Spinal cord (tissue), 10 donors: ENCODE results near the gene HAX1. TPM values are rescaled to one million over a fixed set of nuclear protein-coding genes. Genes with fewer than 3 reads are reported as not detected.
"Not testable (repeated sequence)": the region's sequence is repeated elsewhere in the genome, so short reads cannot be mapped to it uniquely, and the experiment has no call there.

Source experiments
- DNase-seq, 6 donors: peaks; one replicate each; pipeline versions ENCODE4 v3.0.0 to v3.0.0-alpha.2; 2013 to 2015; ENCODE audit warnings: low spot score in 6 of 6, low read depth in 4 of 6
- H3K27ac ChIP-seq: one replicate; pipeline ENCODE4 v1.5.1; 2013; ENCODE audit warnings: low read depth, low read length, control low read depth
- H3K27me3 ChIP-seq: one replicate; pipeline ENCODE4 v1.6.1; 2013; ENCODE audit warnings: low read length; ENCODE audit not compliant: control insufficient read depth, insufficient read depth
- H3K36me3 ChIP-seq: one replicate; pipeline ENCODE4 v1.6.1; 2013; ENCODE audit warnings: low read length; ENCODE audit not compliant: control insufficient read depth, insufficient read depth
- H3K4me1 ChIP-seq: one replicate; pipeline ENCODE4 v1.6.1; 2013; ENCODE audit warnings: low read length; ENCODE audit not compliant: control insufficient read depth, insufficient read depth
- H3K4me3 ChIP-seq: one replicate; pipeline ENCODE4 v1.5.1; 2013; ENCODE audit warnings: low read depth, low read length, control low read depth
- H3K9me3 ChIP-seq: one replicate; pipeline ENCODE4 v1.6.1; 2013; ENCODE audit warnings: low read length; ENCODE audit not compliant: control insufficient read depth, insufficient read depth
- WGBS: methylation state at CpG from one replicate; pipeline ENCODE4 v1.1.5; 2013; ENCODE audit warnings: missing lambda C conversion rate; ENCODE audit not compliant: insufficient coverage; 5-methylcytosine and 5-hydroxymethylcytosine counted together
- long read RNA-seq, 4 donors: transcript quantifications; one replicate each; lab custom pipeline, GENCODE V29; 2026
- polyA plus RNA-seq, 2 donors: library from polyadenylated mRNA; unstranded; fragments of 120-200 nt; gene quantifications; one replicate each; pipeline ENCODE4 v1.2.1, GENCODE V29; 2013; ENCODE audit not compliant: insufficient read length in 2 of 2
- total RNA-seq, 2 donors: library from RNA; depleted of rRNA in 1 of 2; stranded (reverse); fragments of 120-200 nt in 1 of 2; fragments of >200 nt in 1 of 2; gene quantifications; one replicate each; pipeline versions ENCODE4 v1.2.3 to v1.2.4, GENCODE V29; 2013 to 2014
- donor health status: healthy.

Gene HAX1
- total RNA-seq (100 to 1,000 TPM in 1 of 2 donors, 10 to 100 TPM in 1; 64.3 to 123 TPM), polyA plus RNA-seq (10 to 100 TPM; 81.1 to 82.7 TPM)
- long read RNA-seq, donor 1, transcript HAX1-201 (7 exons, 1,227 nt), result major isoform, 37 of 52 reads
- long read RNA-seq, donor 1, partial matches to known transcripts, result 11 of 52 reads
- long read RNA-seq, donor 1, other reads (novel, unspliced or antisense), result 0 of 52 reads
- long read RNA-seq, donor 2, transcript HAX1-201 (7 exons, 1,227 nt), result major isoform, 6 of 12 reads
- long read RNA-seq, donor 2, partial matches to known transcripts, result 5 of 12 reads
- long read RNA-seq, donor 2, other reads (novel, unspliced or antisense), result 0 of 12 reads
- long read RNA-seq, donor 3, transcript HAX1-201 (7 exons, 1,227 nt), result major isoform, 18 of 20 reads
- long read RNA-seq, donor 3, partial matches to known transcripts, result 0 of 20 reads
- long read RNA-seq, donor 3, other reads (novel, unspliced or antisense), result 0 of 20 reads
- long read RNA-seq, donor 4, transcript HAX1-201 (7 exons, 1,227 nt), result major isoform, 48 of 80 reads
- long read RNA-seq, donor 4, partial matches to known transcripts, result 27 of 80 reads
- long read RNA-seq, donor 4, other reads (novel, unspliced or antisense), result 0 of 80 reads

DNA sequence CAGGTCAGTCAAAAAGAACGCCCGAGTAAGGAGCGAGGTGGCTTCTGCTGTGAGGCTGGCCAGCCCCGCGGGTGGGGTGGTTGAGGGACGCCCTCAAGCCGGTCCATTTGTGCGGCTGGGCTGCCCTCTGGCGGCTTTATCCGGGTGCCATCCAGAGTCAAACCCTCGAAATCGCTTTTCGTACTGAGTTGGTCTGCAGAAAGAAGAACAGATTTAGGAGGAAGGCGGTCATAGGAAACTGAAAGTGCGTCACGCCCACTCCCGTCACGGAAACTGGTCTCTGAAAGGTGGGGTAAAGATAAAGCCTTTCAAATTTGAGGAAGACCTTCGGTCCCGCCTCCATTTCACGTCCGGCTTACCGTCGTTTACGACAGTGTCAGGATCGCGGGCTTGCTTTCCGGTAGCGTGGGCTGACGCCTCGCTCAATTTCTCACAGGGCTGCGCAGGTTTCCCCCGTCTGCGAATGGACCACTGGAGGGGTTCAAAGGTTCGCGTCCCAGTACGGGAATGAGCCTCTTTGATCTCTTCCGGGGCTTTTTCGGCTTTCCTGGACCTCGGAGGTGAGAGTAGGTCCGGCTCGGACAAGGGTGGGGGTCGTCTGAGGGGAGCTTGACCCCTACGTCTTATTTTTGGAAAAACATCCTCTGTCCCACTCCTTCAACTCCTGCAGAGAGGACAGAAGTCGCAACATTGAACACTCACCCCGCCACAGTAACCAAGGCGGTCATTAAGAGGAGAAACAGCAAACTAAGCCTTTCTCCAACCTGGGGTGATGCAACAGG lies at the start of gene HAX1:
TSS of gene HAX1 (plus strand) at position 413 of the 782 bp plus-strand sequence. CDS start at position 508, 95 bp downstream.
- Histone ChIP-seq H3K9me3 (no peaks in the 10 kb centered on the region), H3K27ac (peak within 1 kb of the TSS; percentile 78), H3K4me1 (peaks cover 16% of the 10 kb centered on the region), H3K27me3 (no peaks in the 10 kb centered on the region), H3K4me3 (peak within 1 kb of the TSS; percentile 60), H3K36me3 (peaks cover 50% of the 10 kb centered on the region)
- DNase-seq, result peak; percentile 89 to 99 (median 93)
- WGBS, result under 1% methylated on average over 40 of the region's 47 CpGs

DNA sequence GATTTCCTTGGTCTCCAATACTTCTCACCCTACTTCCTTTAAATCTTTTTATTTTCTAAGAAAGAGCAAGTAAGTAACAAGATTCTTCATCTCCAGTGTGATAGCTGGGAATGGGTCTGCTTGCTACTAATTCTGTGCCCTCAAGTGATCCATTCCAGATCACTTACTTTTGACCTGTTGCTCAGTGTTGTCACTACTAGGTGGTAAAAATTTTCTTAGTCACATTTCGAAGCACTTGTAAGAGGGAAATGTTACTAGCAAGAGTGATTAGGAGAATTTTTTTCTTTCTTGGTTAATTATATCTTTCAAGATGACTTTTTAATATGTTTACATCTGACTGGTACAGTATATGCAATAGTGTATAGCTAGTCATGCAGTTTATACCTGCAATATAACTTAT lies 49.5 kb upstream of the HAX1 start:
- Histone ChIP-seq H3K9me3 (no peaks in the 10 kb centered on the region), H3K4me3 (no peak overlapping the region), H3K36me3 (peaks cover 17% of the 10 kb centered on the region), H3K27ac (no peak overlapping the region), H3K4me1 (peaks cover 3% of the 10 kb centered on the region), H3K27me3 (no peaks in the 10 kb centered on the region)
- WGBS, result no CpG with 5 or more reads among the region's 1 CpG
- no peak for DNase-seq

DNA sequence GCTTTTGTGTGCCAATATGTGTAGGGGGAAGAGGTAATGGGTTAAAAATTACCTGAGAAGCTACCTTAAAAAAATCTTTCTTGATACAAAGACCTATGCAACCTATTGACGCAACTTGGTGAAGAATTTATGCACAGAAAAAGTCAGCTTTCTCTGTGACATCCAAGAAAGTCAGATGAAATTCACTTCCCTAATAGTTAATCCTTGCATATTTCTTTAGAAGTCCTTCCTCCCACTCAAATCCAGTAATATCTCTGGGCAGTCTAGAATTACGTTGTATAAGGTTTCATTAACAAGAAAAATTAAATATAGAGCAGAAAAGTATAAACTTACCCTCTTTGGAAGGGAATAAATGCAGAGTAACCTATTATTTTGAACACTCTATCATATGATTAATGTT lies 48.8 kb upstream of the HAX1 start:
- 100% methylated on average over 1 of the region's 2 CpGs for whole genome bisulfite sequencing
- no peaks in the 10 kb centered on the region for H3K9me3 ChIP-seq
- no peaks in the 10 kb centered on the region for H3K27me3 ChIP-seq
- H3K36me3 ChIP-seq, result peaks cover 23% of the 10 kb centered on the region
- H3K4me1 ChIP-seq, result peaks cover 3% of the 10 kb centered on the region
- DNase-seq, result no peak
- H3K4me3 ChIP-seq, result no peak overlapping the region
- no peak overlapping the region for H3K27ac ChIP-seq

DNA sequence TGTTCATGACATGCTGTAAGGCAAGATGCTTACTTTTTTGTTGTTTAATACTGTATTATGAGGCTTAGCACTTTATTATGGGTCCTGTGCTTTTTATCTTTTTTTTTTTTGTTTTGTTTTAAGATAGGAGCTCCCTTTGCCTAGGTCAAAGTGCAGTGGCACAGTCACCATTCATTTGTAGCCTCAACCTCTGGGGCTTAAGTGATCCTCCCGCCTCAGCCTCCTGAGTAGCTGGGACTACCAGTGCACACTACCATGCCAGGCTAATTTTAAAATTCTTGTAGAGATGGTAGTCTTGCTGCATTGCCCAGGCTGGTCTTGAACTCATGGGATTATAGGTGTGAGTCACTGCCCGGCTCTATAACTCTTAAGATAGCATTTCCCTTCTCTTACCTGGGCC lies 47.1 kb upstream of the HAX1 start:
- Histone ChIP-seq H3K27me3 (no peaks in the 10 kb centered on the region), H3K27ac (no peak overlapping the region), H3K4me1 (no peaks in the 10 kb centered on the region), H3K4me3 (no peak overlapping the region), H3K9me3 (no peaks in the 10 kb centered on the region), H3K36me3 (peaks cover 35% of the 10 kb centered on the region)
- no CpG with 5 or more reads among the region's 2 CpGs for WGBS
- DNase-seq, result no peak

DNA sequence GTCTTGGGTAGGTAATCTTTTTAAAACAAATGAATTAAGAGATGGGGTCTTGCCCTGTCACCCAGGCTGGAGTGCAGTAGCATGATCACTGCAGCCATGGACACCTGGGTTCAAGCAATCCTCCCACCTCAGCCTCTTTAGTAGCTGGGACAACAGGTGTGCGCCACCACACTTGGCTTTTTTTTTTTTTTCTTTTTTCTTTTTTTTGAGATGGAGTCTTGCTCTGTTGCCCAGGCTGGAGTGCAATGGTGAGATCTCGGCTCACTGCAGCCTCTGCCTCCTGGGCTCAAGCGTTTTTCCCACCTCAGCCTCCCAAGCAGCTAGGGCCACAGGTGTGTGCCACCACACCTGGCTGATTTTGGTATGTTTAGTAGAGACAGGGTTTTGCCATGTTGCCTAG lies 41.3 kb upstream of the HAX1 start:
- H3K4me3 ChIP-seq, H3K27me3 ChIP-seq, DNase-seq, H3K27ac ChIP-seq, H3K9me3 ChIP-seq, H3K4me1 ChIP-seq: not testable (repeated sequence)
- H3K36me3 ChIP-seq, result peaks cover 72% of the 10 kb centered on the region
- whole genome bisulfite sequencing, result no CpG with 5 or more reads among the region's 3 CpGs

DNA sequence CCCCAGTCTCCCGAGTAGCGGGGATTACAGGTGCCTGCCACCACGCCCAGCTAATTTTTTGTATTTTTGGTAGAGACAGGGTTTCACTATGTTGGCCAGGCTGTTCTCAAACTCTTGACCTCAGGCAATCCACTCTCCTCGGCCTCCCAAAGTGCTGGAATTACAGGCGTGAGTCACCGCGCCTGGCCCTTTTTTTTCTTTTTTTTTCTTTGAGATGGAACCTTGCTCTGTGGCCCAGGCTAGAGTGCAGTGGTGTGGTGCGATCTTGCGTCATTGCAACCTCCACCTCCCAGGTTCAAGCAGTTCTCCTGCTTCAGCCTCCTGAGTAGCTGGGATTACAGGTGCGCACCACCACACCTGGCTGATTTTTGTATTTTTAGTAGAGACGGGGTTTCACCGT lies 39.3 kb upstream of the HAX1 start:
- H3K36me3 ChIP-seq, result peaks cover 69% of the 10 kb centered on the region
- H3K4me1 ChIP-seq, H3K4me3 ChIP-seq, H3K27ac ChIP-seq, H3K27me3 ChIP-seq, H3K9me3 ChIP-seq, DNase-seq: not testable (repeated sequence)
- 95% methylated on average over 4 of the region's 12 CpGs for WGBS

DNA sequence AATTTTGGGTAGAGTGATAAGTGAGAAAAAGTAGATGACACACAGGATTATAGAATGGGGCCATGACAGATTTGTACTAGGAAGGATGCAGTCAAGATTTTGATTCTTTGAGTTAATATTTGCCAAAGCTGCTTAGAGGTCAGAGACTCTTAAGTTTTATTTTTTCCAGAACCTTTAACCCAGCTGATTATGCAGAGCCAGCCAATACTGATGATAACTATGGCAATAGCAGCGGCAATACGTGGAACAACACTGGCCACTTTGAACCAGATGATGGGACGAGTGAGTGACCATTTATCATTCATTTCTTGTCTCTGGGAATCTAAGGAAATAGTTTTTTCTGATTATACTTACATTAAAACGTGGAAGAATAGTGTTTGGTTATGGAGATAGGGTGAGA lies 35.6 kb upstream of the HAX1 start:
- H3K27me3 ChIP-seq, result no peaks in the 10 kb centered on the region
- H3K9me3 ChIP-seq, result no peaks in the 10 kb centered on the region
- WGBS, result no CpG with 5 or more reads among the region's 4 CpGs
- peaks cover 53% of the 10 kb centered on the region for H3K36me3 ChIP-seq
- no peak for DNase-seq
- H3K4me3 ChIP-seq, result no peak overlapping the region
- no peaks in the 10 kb centered on the region for H3K4me1 ChIP-seq
- H3K27ac ChIP-seq, result no peak overlapping the region

DNA sequence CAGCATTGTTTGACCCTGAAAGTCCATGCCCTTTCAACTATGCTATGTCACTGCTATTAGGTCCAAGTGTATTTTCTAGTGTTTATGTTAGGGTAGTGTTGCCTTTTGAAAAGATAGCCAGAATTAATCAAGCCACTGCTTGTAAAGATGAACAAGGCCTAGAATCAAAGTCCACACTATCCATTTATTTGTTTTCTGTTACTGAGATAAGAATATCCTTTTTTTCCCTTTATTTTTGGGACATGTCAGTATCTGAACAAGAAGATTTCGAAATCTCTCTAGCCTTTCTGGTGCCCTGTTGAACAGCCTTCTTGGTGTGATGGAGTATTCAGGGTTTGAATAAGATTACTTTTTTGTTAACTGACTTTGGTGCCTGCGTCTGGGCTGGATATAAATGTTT lies 35.0 kb upstream of the HAX1 start:
- Histone ChIP-seq H3K4me1 (no peaks in the 10 kb centered on the region), H3K27me3 (no peaks in the 10 kb centered on the region), H3K4me3 (no peak overlapping the region), H3K36me3 (peaks cover 47% of the 10 kb centered on the region), H3K9me3 (no peaks in the 10 kb centered on the region), H3K27ac (no peak overlapping the region)
- DNase-seq, result no peak
- WGBS, result 100% methylated on average over 2 of the region's 2 CpGs

DNA sequence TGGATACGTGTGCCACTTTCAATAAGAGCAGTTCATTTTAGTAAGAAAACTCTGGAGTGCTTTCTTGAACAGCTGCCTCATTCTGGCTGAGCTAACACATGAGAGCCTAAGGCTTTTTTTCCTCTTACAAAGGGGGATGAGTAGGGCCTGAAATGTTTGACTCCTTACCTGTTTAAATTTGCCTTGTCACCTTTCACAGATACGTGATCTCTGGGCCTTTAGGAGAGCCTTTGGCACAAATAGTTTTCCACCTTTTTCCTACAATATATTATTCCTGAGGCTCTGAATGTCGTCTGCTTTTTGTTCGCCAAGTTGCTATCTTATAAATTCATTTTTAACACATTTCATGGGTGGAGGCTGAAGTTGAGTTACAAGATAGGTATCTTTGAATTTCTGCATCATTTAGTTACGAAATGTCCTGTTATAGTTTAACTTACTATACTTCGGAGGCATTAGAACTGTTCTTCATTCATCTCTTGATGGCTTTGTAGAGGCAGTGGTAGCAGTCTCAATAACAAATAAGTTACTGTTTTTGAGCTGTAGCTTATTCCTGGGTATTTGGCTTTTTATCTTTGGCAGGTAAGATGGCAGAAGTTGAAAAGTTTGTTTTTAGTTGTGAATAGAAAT lies 34.4 kb upstream of the HAX1 start:
- H3K27me3 ChIP-seq, result no peaks in the 10 kb centered on the region
- H3K4me1 ChIP-seq, result no peaks in the 10 kb centered on the region
- no peak overlapping the region for H3K27ac ChIP-seq
- no peak for DNase-seq
- peaks cover 45% of the 10 kb centered on the region for H3K36me3 ChIP-seq
- no peak overlapping the region for H3K4me3 ChIP-seq
- 95% methylated on average over 3 of the region's 6 CpGs for WGBS
- H3K9me3 ChIP-seq, result no peaks in the 10 kb centered on the region
